ENCODE data around the gene AUH.

- no peak for TF ChIP-seq POLR2A (IDR thresholded peaks at IDR 0.05; ENCODE audit: low read length)
- TF ChIP-seq GATA1 (IDR thresholded peaks at IDR 0.05; ENCODE audit: low read depth, low read length): no peak
Measured at GRCh38 chr9:91258451-91258850, 103.3 kb downstream of the AUH start.
